Parathyroid adenoma (tissue), 2 donors: Measurements from ENCODE around the gene CD27.
A peak's percentile ranks its signal among the peaks of the same experiment; 100 is the strongest.

Experiments used
- H2AFZ ChIP-seq: fragments of 300-600 bp; sonication (generic); one replicate; pipeline ENCODE4 v1.7.0; 2017; ENCODE audit warnings: antibody characterized with exemption, mild to moderate bottlenecking
- H3K27ac ChIP-seq: fragments of 300-600 bp; sonication (generic); one replicate; pipeline ENCODE4 v1.7.0; 2017
- H3K27me3 ChIP-seq: fragments of 300-600 bp; sonication (generic); one replicate; pipeline ENCODE4 v1.7.0; 2017; ENCODE audit warnings: low read length; ENCODE audit not compliant: control insufficient read depth, insufficient read depth
- H3K36me3 ChIP-seq: fragments of 300-600 bp; sonication (generic); one replicate; pipeline ENCODE4 v1.7.0; 2017; ENCODE audit warnings: low read length; ENCODE audit not compliant: control insufficient read depth, insufficient read depth
- H3K4me1 ChIP-seq: fragments of 300-600 bp; sonication (generic); one replicate; pipeline ENCODE4 v1.7.0; 2017; ENCODE audit warnings: control low read depth
- H3K4me2 ChIP-seq: fragments of 300-600 bp; sonication (generic); one replicate; pipeline ENCODE4 v1.7.0; 2017; ENCODE audit warnings: low read length
- H3K4me3 ChIP-seq: fragments of 300-600 bp; sonication (generic); one replicate; pipeline ENCODE4 v1.7.0; 2017; ENCODE audit warnings: low read depth, low read length
- H3K79me2 ChIP-seq: fragments of 300-600 bp; sonication (generic); one replicate; pipeline ENCODE4 v1.7.0; 2017; ENCODE audit warnings: control low read depth
- H3K9ac ChIP-seq: fragments of 300-600 bp; sonication (generic); one replicate; pipeline ENCODE4 v1.7.0; 2017; ENCODE audit warnings: mild to moderate bottlenecking
- H3K9me3 ChIP-seq: fragments of 300-600 bp; sonication (generic); one replicate; pipeline ENCODE4 v1.7.0; 2017; ENCODE audit warnings: low read length; ENCODE audit not compliant: control insufficient read depth
- CTCF ChIP-seq: fragments of 300-600 bp; sonication (generic); IDR thresholded peaks from one replicate; pipeline ENCODE4 v1.7.0; 2017; ENCODE audit warnings: antibody characterized with exemption, mild to moderate bottlenecking
- donor health status: primary hyperparathyroidism.

CD27 gene

DNA sequence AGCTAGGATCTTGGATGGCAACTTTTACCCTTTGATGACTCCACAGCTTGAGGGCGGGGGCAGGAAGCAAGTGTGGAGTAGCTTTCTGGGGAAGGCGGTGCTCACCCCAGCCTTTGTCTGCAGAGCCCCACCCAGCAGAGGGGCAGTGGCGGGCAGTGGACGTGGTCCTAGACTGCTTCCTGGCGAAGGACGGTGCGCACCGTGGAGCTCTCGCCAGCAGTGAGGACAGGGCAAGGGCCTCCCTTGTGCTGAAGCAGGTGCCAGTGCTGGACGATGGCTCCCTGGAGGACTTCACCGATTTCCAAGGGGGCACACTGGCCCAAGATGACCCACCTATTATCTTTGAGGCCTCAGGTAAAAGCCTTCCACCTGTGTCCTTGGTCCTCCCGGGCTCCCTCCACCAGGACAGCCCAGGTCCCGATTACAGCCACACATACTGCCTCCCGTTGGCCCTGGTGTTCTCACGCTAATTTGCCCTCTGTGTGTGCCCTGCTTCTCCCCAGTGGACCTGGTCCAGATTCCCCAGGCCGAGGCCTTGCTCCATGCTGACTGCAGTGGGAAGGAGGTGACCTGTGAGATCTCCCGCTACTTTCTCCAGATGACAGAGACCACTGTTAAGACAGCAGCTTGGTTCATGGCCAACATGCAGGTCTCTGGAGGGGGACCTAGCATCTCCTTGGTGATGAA lies 8.3 kb downstream of the CD27 start:
- H3K36me3 ChIP-seq, result no peaks in the 10 kb centered on the region
- H3K9ac ChIP-seq, result no peak overlapping the region
- peak overlapping the region; percentile 53 for H3K4me3 ChIP-seq
- H3K9me3 ChIP-seq, result no peaks in the 10 kb centered on the region
- peaks cover 2% of the 10 kb centered on the region for H3K79me2 ChIP-seq
- peak overlapping the region; percentile 78 for H3K4me2 ChIP-seq
- no peak for TF ChIP-seq CTCF
- peaks cover 23% of the 10 kb centered on the region for H3K4me1 ChIP-seq
- H2AFZ ChIP-seq, result peak overlapping the region; percentile 94
- H3K27ac ChIP-seq, result peak overlapping the region; percentile 100
- no peaks in the 10 kb centered on the region for H3K27me3 ChIP-seq

DNA sequence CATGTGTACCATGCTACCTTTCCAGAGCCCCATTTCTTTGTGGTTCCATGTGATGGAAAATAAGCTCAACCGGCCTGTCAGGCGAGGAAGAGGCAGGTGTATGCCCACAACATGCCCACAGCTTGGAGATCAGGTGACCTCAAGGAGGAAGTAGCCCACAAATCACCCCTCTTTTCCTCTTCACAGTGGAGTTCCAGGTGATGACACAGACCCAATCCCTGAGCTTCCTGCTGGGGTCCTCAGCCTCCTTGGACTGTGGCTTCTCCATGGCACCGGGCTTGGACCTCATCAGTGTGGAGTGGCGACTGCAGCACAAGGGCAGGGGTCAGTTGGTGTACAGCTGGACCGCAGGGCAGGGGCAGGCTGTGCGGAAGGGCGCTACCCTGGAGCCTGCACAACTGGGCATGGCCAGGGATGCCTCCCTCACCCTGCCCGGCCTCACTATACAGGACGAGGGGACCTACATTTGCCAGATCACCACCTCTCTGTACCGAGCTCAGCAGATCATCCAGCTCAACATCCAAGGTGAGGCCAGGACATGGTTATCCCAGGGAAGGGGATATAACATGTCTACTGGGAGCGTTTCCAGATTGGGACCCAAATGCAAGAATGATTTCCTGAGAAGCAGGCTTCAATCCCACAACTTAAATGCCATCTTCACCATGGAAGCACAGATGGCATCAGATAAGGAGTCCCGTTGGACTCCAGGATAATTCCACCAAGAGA lies 12.6 kb downstream of the CD27 start:
- Histone ChIP-seq H3K9ac (no peak overlapping the region), H3K79me2 (peaks cover 2% of the 10 kb centered on the region), H3K36me3 (no peaks in the 10 kb centered on the region), H3K27ac (no peak overlapping the region), H3K4me1 (peaks cover 12% of the 10 kb centered on the region), H3K27me3 (no peaks in the 10 kb centered on the region), H3K9me3 (no peaks in the 10 kb centered on the region), H2AFZ (no peak overlapping the region), H3K4me3 (no peak overlapping the region), H3K4me2 (no peak overlapping the region)
- no peak for TF ChIP-seq CTCF

DNA sequence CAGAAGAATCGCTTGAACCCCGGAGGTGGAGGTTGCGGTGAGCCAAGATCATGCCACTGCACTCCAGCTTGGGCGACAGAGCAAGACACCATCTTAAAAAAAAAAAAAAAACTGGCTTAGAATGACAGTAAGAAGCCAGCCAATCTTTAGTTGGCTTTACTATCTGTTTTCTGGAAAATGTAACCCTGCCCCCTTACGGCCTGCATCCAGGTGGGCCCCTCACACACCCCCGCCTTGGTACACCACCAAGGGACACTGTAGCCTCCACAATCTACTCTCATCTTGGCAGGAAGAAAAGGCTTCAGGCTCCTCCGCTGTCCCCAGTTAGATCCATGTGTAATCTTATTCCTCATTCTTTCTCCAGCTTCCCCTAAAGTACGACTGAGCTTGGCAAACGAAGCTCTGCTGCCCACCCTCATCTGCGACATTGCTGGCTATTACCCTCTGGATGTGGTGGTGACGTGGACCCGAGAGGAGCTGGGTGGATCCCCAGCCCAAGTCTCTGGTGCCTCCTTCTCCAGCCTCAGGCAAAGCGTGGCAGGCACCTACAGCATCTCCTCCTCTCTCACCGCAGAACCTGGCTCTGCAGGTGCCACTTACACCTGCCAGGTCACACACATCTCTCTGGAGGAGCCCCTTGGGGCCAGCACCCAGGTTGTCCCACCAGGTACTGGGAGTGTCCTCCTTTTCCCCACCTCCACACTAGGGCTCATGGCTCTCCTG lies 13.7 kb downstream of the CD27 start:
- no peaks in the 10 kb centered on the region for H3K9me3 ChIP-seq
- H3K4me2 ChIP-seq, result no peak overlapping the region
- H3K79me2 ChIP-seq, result peaks cover 2% of the 10 kb centered on the region
- no peak overlapping the region for H2AFZ ChIP-seq
- H3K4me3 ChIP-seq, result no peak overlapping the region
- TF ChIP-seq CTCF, result no peak
- H3K9ac ChIP-seq, result no peak overlapping the region
- no peaks in the 10 kb centered on the region for H3K27me3 ChIP-seq
- H3K36me3 ChIP-seq, result no peaks in the 10 kb centered on the region
- no peak overlapping the region for H3K27ac ChIP-seq
- peaks cover 1% of the 10 kb centered on the region for H3K4me1 ChIP-seq

DNA sequence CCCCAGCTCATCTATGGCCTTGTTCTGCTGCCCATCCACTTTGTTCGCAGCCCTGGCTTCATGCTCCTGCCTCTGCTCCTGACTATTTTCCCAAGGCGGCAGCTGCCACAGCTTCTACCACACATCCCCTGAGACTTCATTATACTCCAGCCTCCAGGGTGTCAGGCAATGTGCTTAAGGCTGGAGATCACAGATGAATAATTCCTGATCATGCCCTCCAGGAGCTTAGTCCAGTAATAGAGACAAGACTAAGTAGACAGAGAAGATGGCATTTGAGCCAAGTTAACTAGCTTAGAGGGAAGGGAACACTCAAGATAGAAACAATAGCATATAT lies 14.2 kb downstream of the CD27 start:
- no peak overlapping the region for H3K9ac ChIP-seq
- H3K4me1 ChIP-seq, result no peaks in the 10 kb centered on the region
- H2AFZ ChIP-seq, result no peak overlapping the region
- no peak overlapping the region for H3K4me2 ChIP-seq
- no peak for TF ChIP-seq CTCF
- peaks cover 2% of the 10 kb centered on the region for H3K79me2 ChIP-seq
- no peaks in the 10 kb centered on the region for H3K27me3 ChIP-seq
- no peak overlapping the region for H3K27ac ChIP-seq
- H3K4me3 ChIP-seq, result no peak overlapping the region
- no peaks in the 10 kb centered on the region for H3K36me3 ChIP-seq
- no peaks in the 10 kb centered on the region for H3K9me3 ChIP-seq
